Smooth muscle cell (in vitro differentiated cells): Measurements from ENCODE around the gene AGPAT2. TPM values are rescaled to one million over a fixed set of nuclear protein-coding genes. Genes with fewer than 3 reads are reported as not detected.

ENCODE experiments used
- DNase-seq: peaks from one replicate; lab custom pipeline; 2025; ENCODE audit not compliant: unreplicated experiment; lab: John Stamatoyannopoulos, UW
- H2AFZ ChIP-seq: fragments of 200-600 bp; sonication (generic); 2 replicates; pipeline ENCODE4 v1.6.0; 2016; ENCODE audit warnings: antibody characterized with exemption, low read depth, mild to moderate bottlenecking
- H3F3A ChIP-seq: fragments of 200-600 bp; sonication (generic); 2 replicates; pipeline ENCODE4 v1.6.0; 2017; ENCODE audit warnings: antibody characterized with exemption, low read depth
- H3K27ac ChIP-seq: fragments of 200-600 bp; sonication (generic); 2 replicates; pipeline ENCODE4 v1.5.1; 2016; ENCODE audit warnings: low read depth, mild to moderate bottlenecking
- H3K27me3 ChIP-seq: fragments of 200-600 bp; sonication (generic); 2 replicates; pipeline ENCODE4 v1.6.1; 2016; ENCODE audit warnings: low read depth, mild to moderate bottlenecking
- H3K36me3 ChIP-seq: fragments of 200-600 bp; sonication (generic); 2 replicates; pipeline ENCODE4 v1.5.1; 2016; ENCODE audit warnings: low read depth
- H3K4me1 ChIP-seq: fragments of 200-600 bp; sonication (generic); 2 replicates; pipeline ENCODE4 v1.5.1; 2016; ENCODE audit warnings: low read depth
- H3K4me2 ChIP-seq: fragments of 200-600 bp; sonication (generic); 2 replicates; pipeline ENCODE4 v1.6.0; 2016; ENCODE audit warnings: mild to moderate bottlenecking
- H3K4me3 ChIP-seq: fragments of 200-600 bp; sonication (generic); 2 replicates; pipeline ENCODE4 v1.5.1; 2016; ENCODE audit warnings: mild to moderate bottlenecking
- H3K79me2 ChIP-seq: fragments of 200-600 bp; sonication (generic); 2 replicates; pipeline ENCODE4 v1.6.0; 2016; ENCODE audit warnings: low read depth, mild to moderate bottlenecking
- H3K9ac ChIP-seq: fragments of 200-600 bp; sonication (generic); 2 replicates; pipeline ENCODE4 v1.6.0; 2016; ENCODE audit warnings: low read depth
- H3K9me3 ChIP-seq: fragments of 200-600 bp; sonication (generic); replicated peaks from 2 replicates; pipeline ENCODE4 v1.5.1; 2016; ENCODE audit warnings: low read depth
- H4K20me1 ChIP-seq: fragments of 200-600 bp; sonication (generic); 2 replicates; pipeline ENCODE4 v1.6.0; 2016; ENCODE audit warnings: low read depth
- CTCF ChIP-seq: fragments of 200-600 bp; sonication (generic); IDR thresholded peaks from 2 replicates; pipeline ENCODE4 v1.5.1; 2017; ENCODE audit warnings: borderline replicate concordance, mild to moderate bottlenecking, antibody characterized with exemption; ENCODE audit not compliant: insufficient read depth, poor library complexity, severe bottlenecking
- WGBS: methylation state at CpG from one replicate; pipeline ENCODE4 v1.1.7; 2016; ENCODE audit warnings: low lambda C conversion rate; 5-methylcytosine and 5-hydroxymethylcytosine counted together
- polyA plus RNA-seq: library from polyadenylated mRNA; unstranded; fragments of >200 nt; fragmentation: Nextera tagmentation; extraction: Ambion mirVana; gene quantifications from 2 replicates; pipeline ENCODE4 v1.2.1, GENCODE V29; 2016
- total RNA-seq: library from RNA; depleted of rRNA; stranded (reverse); fragments of >200 nt; gene quantifications from 2 replicates; pipeline ENCODE4 v1.2.3, GENCODE V29; 2014

AGPAT2 gene
- total and polyA plus RNA-seq, 2 experiments from 2014 or later = 42.9 to 105 TPM

- Histone ChIP-seq H3K4me3 (no peak overlapping the region), H3K79me2 (no peaks in the 10 kb centered on the region), H2AFZ (no peak overlapping the region), H3K27me3 (no peaks in the 10 kb centered on the region), H3K4me1 (peaks cover 5% of the 10 kb centered on the region), H3K27ac (no peak overlapping the region), H4K20me1 (no peaks in the 10 kb centered on the region), H3K36me3 (no peaks in the 10 kb centered on the region), H3K9me3 (no peaks in the 10 kb centered on the region), H3K4me2 (no peak overlapping the region), H3F3A (peaks cover 10% of the 10 kb centered on the region), H3K9ac (no peak overlapping the region)
- DNase-seq = no peak
- TF ChIP-seq CTCF = no peak
- WGBS = 87% methylated on average over 27 of the region's 29 CpGs
Observed at GRCh38 chr9:136691316-136692184, 4.3 kb upstream of the AGPAT2 start.

GRCh38 chr9:136690806-136691261 is 3.6 kb upstream of the AGPAT2 start:
- DNase-seq = no peak
- Histone ChIP-seq H3K4me2 (no peak overlapping the region), H3K79me2 (no peaks in the 10 kb centered on the region), H4K20me1 (peaks cover 3% of the 10 kb centered on the region), H3K27me3 (no peaks in the 10 kb centered on the region), H3K4me3 (no peak overlapping the region), H3K9me3 (no peaks in the 10 kb centered on the region), H3K9ac (no peak overlapping the region), H3F3A (peaks cover 10% of the 10 kb centered on the region), H3K27ac (no peak overlapping the region), H3K4me1 (peaks cover 11% of the 10 kb centered on the region), H3K36me3 (no peaks in the 10 kb centered on the region), H2AFZ (no peak overlapping the region)
- no peak for TF ChIP-seq CTCF
- 97% methylated on average over 15 of the region's 15 CpGs for WGBS

GRCh38 chr9:136690104-136690805 is 3.0 kb upstream of the AGPAT2 start:
- Histone ChIP-seq H3K36me3 (no peaks in the 10 kb centered on the region), H3K9me3 (no peaks in the 10 kb centered on the region), H2AFZ (no peak overlapping the region), H3K79me2 (peaks cover 6% of the 10 kb centered on the region), H3K4me3 (no peak overlapping the region), H3K27me3 (no peaks in the 10 kb centered on the region), H3K9ac (no peak overlapping the region), H3K4me2 (no peak overlapping the region), H3K27ac (no peak overlapping the region), H3K4me1 (peaks cover 11% of the 10 kb centered on the region), H3F3A (peaks cover 10% of the 10 kb centered on the region), H4K20me1 (peaks cover 8% of the 10 kb centered on the region)
- DNase-seq = no peak
- no peak for TF ChIP-seq CTCF
- WGBS = 97% methylated on average over 25 of the region's 25 CpGs
